ENCODE data around the gene S1PR3. TPM values are rescaled to one million over a fixed set of nuclear protein-coding genes. Genes with fewer than 3 reads are reported as not detected.

S1PR3 gene
- total RNA-seq, 1 donor: 31.1 TPM

DNA sequence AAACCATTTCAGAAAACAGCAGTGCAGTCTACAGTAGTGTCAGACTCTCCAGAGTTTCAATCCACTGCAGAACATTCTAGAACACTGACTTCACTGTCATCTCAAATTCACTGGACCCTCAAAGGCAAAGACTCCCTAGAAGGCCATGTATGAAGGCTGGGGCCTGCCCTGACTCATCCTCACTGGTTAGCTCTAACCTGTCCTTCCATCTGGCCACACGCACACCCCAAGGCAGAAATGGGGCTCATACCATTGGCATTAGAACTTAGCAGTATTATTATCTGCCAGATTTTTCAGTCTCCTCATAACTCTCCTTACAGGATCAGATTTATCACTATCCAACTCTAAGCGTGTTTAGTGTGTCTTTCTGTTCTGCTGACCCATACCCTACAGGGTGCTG is 20.4 kb downstream of the S1PR3 start:
- TF ChIP-seq, protein P1, sequence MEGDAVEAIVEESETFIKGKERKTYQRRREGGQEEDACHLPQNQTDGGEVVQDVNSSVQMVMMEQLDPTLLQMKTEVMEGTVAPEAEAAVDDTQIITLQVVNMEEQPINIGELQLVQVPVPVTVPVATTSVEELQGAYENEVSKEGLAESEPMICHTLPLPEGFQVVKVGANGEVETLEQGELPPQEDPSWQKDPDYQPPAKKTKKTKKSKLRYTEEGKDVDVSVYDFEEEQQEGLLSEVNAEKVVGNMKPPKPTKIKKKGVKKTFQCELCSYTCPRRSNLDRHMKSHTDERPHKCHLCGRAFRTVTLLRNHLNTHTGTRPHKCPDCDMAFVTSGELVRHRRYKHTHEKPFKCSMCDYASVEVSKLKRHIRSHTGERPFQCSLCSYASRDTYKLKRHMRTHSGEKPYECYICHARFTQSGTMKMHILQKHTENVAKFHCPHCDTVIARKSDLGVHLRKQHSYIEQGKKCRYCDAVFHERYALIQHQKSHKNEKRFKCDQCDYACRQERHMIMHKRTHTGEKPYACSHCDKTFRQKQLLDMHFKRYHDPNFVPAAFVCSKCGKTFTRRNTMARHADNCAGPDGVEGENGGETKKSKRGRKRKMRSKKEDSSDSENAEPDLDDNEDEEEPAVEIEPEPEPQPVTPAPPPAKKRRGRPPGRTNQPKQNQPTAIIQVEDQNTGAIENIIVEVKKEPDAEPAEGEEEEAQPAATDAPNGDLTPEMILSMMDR (IDR thresholded peaks at IDR 0.05; ENCODE audit: insufficient read depth, low read length): no peak
- no peak for DNase-seq (ENCODE audit: low read depth)
- no peak overlapping the region for H3K4me3 ChIP-seq (ENCODE audit: low read depth, low read length)

DNA sequence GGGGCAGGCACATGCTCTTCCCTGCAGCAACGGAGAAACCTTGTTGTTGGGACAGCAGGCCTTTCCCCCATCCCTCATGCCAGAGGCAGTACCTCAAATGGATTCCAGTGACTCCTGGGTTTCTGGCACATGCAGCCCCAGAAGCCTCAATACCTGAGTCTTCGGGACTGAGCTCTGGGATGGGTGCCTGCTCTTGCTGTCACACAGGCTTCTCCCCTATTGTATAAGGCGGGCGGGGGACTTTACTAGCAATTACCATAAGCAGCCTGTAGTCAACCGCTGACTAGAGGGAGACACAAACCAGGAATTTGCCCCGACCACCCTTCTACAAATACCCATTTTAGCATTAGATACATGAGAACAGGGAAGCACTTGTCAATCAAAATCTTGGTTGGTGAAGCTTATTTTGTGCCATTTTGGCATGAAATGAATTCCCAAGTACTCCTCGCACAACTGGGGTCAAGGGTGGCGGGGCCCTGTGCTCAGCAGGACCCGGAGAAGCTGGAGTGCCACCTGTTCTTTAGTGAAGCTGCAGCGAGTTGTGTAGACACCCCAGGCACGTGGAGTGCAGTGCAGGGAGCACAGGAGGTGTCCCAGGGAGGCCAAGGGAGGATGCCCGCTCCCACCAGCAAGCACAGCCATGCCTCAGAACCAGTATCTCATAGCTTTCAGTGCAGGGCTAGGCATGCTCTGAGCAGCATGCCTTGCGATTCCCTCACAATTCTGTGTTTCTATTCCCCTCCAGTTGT is 21.2 kb downstream of the S1PR3 start:
- TF ChIP-seq, protein P1 (IDR thresholded peaks at IDR 0.05; ENCODE audit: insufficient read depth, low read length): no peak
- no peak for DNase-seq (ENCODE audit: low read depth)
- no peak overlapping the region for H3K4me3 ChIP-seq (ENCODE audit: low read depth, low read length)

DNA sequence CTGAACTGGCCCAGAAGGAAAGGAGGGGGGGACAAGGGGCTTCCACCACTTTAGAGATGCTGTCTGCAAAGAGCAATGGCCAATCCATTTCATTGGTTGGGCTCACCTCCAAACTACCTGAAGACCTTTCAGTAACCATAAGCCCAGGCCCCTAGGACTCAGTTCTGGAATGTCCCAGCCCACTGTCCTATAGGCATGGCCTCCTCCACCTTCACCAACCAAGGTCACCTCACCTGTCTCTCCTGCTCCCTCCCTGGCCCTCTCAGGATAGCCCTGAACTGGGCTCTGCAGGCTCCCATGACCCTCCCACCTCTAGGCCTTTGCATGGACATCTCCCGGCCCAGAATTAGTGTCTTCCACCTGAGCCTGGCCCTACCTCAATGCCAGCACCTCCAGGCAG is 22.4 kb downstream of the S1PR3 start:
- no peak for DNase-seq (ENCODE audit: low read depth)
- TF ChIP-seq, protein P1 (IDR thresholded peaks at IDR 0.05; ENCODE audit: insufficient read depth, low read length): no peak
- no peak overlapping the region for H3K4me3 ChIP-seq (ENCODE audit: low read depth, low read length)

DNA sequence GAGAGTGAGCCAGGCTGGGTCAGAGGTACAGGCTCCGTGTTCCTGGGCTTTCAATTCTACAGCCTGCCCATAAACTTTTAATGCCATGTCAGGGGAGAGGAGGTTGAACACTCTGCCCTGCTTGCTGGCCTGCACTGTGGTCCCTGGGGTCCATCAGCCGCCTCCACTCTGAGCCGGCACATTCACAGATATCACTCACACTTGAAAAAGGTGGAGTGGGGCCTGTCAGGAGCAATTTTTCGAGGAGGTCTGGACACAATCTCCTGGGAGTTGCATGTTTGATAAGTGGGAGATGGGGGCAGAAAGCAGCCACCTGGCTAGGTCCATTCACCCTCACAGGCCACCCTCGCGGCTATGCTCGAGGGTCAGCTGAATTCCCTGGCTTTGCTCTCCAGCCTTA is 22.9 kb downstream of the S1PR3 start:
- TF ChIP-seq, protein P1 (IDR thresholded peaks at IDR 0.05; ENCODE audit: insufficient read depth, low read length): no peak
- H3K4me3 ChIP-seq (ENCODE audit: low read depth, low read length): no peak overlapping the region
- no peak for DNase-seq (ENCODE audit: low read depth)

DNA sequence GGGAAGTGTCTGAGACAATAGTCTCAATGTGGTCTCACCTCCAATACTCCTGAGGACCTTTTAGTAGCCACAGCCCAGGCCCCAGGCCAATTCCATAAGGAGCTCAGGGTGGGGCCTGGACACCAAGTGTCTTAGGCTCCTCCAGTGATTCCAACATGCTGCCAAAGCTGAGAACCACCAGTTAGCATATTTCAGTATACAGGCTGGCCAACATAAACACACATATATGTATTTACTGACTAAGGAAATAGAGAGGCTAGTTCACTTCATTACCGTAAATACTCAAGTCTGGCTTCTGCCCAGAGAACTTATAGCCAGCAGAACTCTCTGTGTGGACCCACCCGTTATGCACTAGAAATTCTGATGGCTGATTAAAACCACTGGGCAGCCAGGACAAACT is 24.1 kb downstream of the S1PR3 start:
- DNase-seq (ENCODE audit: low read depth): no peak
- H3K4me3 ChIP-seq (ENCODE audit: low read depth, low read length): no peak overlapping the region
- TF ChIP-seq, protein P1 (IDR thresholded peaks at IDR 0.05; ENCODE audit: insufficient read depth, low read length): no peak

DNA sequence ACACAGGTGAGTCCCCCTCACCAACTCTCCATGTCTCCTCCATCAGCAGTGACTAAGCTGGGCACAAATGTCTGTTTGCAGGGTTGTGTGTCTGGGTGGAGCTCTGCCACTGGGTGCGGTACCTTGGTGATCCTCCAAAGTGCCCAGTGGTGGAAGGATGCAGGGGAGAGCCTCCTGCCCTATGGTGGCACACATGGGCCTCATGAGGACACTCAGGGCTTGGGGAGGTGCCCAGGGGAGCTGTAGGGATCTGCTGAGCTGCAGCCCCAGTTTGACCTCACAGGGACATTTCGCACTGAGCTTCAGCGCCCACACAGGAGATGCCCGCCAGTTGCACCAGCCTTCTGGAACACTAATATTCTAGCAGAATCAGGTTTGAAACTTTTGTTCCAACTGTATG is 29.5 kb downstream of the S1PR3 start:
- TF ChIP-seq, protein P1 (IDR thresholded peaks at IDR 0.05; ENCODE audit: insufficient read depth, low read length): no peak
- H3K4me3 ChIP-seq (ENCODE audit: low read depth, low read length): no peak overlapping the region
- no peak for DNase-seq (ENCODE audit: low read depth)

All from fibroblast of the aortic adventitia (primary cell).